NCI-H2196 (cell line): ENCODE results near the gene LRRC3.
"Not testable (repeated sequence)": the region's sequence is repeated elsewhere in the genome, so short reads cannot be mapped to it uniquely, and the experiment has no call there.

Experiments
- DNase-seq: peaks from one replicate; lab custom pipeline; 2025; ENCODE audit not compliant: unreplicated experiment; lab: John Stamatoyannopoulos, UW

LRRC3 gene, protein sequence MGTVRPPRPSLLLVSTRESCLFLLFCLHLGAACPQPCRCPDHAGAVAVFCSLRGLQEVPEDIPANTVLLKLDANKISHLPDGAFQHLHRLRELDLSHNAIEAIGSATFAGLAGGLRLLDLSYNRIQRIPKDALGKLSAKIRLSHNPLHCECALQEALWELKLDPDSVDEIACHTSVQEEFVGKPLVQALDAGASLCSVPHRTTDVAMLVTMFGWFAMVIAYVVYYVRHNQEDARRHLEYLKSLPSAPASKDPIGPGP

DNA sequence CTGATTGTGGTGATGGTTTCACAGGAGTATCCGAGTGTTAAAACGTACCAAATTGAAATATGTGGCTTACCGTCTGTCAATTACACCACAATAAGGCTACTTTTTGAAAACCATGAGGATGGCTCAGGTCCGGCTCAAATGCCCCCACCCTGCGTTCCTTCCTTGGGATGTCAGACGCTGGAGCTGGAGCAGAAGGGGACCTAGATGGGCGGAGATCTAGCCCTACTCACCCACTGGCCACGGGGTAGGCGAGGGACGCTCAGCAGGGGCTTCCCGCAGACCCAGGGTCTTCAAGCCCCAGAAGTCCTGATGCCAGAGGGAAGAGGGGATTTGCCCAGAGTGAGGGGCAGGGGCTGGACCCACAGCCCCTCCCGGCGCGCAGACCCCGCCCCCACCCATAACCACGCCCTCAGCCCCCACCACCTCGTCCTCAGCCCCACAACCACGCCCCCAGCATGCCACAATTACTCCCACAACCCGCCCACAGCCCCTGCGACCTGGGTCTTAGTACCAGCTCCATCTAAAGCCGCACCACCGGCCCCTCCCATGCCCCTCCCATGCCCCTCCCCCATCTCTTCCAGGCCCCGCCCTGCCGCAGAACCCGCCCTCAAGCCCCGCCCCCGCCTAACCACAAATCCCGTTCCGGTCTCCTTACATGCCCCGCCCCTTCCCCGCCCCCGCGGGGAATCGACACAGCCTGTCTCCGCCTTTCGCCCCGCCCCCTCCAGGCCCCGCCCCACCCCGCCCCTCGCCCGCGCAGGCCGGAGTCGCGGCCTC, at the start of gene LRRC3:
Gene LRRC3, plus strand, starts transcription at position 764 of the 777 bp plus-strand sequence. CDS start 1,135 bp downstream, outside the sequence.
- DNase-seq, result peak; percentile 79

DNA sequence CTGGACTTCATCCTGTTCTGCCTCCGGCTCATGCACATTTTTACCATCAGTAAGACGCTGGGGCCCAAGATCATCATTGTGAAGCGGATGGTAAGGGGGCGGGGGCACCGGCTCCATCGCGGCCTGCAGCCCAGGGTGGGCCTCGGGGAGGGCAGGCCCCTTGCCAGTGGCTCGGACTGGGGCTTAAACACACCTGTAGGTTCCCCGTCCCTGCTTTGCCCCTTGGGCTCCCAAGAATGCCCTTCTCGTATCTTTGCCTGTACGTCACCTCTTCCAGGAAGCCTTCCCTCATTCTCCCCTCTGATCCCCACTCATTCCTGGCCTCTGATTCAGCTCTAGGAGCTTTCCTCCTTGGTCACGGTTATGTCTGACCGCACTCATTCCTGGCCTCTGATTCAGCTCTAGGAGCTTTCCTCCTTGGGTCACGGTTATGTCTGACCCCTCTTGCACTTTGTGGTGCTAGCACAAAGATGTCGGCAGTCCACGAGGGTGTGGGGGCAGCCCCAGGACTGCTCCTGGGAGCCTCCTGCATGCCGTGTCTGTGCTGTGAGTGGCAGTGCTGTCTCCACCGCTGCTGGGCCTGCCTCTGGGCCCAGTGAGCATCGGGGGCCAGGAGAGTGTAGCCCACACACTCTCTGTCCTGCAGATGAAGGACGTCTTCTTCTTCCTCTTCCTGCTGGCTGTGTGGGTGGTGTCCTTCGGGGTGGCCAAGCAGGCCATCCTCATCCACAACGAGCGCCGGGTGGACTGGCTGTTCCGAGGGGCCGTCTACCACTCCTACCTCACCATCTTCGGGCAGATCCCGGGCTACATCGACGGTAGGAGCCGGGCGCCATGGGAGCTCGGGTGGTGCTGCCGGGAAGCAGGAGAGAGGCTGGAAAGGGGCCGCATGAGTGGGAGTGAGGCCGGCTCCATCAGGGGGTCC, 49.1 kb upstream of the LRRC3 start:
- DNase-seq, result no peak

DNA sequence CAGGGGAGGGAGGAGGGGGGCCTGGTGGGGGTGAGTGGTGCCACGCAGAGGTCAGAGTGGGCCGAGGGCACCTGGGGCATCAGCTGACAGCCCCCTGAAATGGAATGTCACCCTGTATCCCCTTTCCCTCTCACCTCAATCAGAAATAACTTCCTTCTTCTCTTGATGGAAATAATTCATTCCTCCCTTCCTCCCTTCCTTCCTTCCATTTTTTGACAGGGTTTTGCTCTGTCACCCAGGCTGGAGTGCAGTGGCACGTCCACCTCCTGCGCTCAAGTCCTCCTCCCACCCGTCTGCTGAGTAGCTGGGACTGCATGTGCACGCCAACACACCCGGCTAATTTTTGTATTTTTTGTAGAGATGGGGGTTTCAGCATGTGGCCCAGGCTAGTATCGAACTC, 48.4 kb upstream of the LRRC3 start:
- DNase-seq, result no peak

GRCh38 chr21:44407493-44407892, 47.8 kb upstream of the LRRC3 start:
- DNase-seq, result no peak

DNA sequence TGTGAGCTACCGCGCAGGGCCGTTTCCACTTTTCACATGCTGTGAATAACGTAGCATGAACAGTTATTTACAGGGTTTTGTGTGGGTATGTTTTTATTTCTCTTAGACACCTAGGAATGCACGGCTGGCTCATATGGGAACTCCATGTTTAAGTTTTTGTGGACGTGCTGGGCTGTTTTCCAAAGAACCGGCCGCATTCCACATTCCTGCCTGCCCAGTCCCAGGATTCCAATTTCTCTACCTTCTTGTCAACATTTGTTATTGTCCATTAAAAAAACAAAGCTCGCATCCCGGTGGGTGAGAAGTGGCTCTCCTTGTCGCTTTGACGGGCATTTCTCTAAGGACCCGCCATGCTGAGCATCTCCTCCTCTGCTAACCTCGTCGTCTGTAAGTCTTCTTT, 47.1 kb upstream of the LRRC3 start:
- DNase-seq, result no peak

GRCh38 chr21:44413566-44414290, 41.6 kb upstream of the LRRC3 start:
- DNase-seq, result no peak

GRCh38 chr21:44414291-44415072, 40.8 kb upstream of the LRRC3 start:
- DNase-seq, result no peak

DNA sequence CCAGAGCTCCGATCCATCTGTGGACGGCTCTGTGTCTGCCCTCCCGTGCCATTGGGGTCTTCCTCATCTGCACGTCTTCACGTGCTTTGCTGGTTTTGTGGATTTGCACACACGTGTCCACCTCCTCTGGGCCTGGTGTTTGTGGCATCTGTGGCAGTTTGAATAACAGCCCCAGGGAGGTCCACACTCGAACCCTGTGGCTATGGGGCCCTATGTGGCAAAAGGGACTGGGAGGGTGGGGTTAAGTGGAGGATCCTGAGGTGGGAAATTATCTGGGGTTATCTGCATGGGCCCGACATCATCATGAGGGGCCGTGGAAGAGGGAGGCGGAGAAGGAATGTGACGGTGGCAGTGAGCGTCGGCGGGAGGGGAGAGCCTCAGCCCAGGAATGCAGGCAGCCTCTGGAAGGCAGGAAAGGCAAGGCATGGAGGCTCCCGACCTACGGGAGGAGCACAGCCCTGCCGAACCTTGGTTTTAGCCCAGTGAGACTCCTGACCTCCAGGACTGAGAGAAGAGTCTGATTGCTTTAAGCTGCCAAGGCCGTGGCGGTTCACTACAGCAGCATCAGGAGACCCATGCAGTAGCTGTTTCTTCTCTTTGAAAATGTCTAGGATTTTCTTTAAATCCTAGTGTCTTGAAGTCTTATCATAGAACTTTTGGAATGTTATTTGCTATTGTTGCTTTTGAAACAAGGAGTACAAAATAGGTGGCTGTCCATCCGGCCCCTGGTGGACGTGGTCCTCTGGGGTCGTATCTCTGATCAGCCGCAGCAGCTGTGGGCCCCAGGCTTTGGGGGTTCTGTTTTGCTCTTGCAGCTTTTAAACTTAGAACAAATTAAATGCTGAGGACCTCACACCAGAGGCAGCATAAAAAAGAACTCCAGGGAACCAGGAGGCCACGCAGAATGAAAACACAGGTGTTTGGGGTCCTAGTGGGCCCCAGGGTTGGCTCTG, 40.0 kb upstream of the LRRC3 start:
- DNase-seq, result no peak

DNA sequence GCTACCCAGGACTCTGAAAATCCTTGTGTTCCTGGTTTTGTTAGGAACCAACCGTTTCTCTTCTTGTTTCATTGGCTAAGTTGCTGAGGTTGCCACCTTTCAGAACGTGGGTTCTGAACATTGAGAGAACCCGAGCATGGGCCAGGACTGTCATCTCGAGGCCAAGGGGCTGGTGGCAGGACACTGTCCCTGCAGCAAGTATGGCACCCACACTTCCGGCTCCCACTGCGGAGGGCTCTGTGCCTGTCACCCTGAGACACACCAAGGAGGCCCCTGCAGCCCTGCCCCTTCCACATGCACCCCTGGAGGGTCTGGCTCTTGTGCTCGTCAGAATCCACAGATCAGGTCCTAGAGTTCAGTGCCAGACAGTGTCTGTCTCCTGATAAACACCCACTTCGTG, 39.1 kb upstream of the LRRC3 start:
- DNase-seq, result no peak

DNA sequence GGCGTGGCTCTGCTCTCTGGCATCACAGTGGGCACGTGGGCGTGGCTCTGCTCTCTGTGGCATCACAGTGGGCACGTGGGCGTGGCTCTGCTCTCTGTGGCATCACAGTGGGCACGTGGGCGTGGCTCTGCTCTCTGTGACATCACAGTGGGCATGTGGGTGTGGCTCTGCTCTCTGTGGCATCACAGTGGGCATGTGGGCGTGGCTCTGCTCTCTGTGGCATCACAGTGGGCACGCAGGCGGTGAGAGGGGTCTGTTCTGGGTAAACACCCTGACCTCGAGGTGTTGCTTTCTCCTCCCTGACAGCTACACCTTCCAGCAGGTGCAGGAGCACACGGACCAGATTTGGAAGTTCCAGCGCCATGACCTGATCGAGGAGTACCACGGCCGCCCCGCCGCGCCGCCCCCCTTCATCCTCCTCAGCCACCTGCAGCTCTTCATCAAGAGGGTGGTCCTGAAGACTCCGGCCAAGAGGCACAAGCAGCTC, 37.6 kb upstream of the LRRC3 start:
- DNase-seq, result not testable (repeated sequence)

DNA sequence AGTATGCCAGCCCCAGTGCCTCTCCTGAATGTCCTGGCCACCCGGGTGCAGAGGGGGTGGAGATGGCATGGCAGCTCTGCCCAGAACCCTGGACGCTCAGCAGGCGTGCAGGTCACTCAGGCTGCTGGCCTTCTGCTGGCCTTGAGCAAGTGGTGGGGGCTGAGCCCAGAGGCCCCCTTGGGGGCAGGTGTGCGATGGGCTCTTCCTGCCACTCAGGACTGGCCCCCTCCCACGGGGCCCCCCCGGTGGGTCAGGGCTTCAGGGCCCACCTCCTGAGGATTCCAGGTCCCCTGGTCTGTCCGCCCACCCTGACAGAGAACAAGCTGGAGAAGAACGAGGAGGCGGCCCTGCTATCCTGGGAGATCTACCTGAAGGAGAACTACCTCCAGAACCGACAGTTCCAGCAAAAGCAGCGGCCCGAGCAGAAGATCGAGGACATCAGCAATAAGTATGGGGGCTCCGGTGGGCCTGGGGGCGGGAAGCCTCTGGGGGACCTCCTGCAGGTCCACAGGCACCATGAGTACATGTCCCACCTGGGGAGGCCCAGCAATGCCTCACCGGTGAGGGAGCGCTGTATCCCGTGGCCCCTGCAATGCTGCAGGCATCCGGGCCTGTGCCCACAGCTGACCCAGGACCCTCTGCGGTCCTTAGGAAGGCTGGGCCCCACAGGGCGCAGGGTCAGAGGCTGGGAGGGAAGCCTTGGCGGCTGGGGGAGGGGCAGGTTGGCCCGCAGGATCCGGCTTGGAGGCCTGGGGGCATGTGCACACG, 37.0 kb upstream of the LRRC3 start:
- DNase-seq, result no peak

- DNase-seq, result no peak
Measured at GRCh38 chr21:44418876-44419230, 36.5 kb upstream of the LRRC3 start.

- no peak for DNase-seq
Measured at GRCh38 chr21:44419679-44420078, 35.6 kb upstream of the LRRC3 start.

DNA sequence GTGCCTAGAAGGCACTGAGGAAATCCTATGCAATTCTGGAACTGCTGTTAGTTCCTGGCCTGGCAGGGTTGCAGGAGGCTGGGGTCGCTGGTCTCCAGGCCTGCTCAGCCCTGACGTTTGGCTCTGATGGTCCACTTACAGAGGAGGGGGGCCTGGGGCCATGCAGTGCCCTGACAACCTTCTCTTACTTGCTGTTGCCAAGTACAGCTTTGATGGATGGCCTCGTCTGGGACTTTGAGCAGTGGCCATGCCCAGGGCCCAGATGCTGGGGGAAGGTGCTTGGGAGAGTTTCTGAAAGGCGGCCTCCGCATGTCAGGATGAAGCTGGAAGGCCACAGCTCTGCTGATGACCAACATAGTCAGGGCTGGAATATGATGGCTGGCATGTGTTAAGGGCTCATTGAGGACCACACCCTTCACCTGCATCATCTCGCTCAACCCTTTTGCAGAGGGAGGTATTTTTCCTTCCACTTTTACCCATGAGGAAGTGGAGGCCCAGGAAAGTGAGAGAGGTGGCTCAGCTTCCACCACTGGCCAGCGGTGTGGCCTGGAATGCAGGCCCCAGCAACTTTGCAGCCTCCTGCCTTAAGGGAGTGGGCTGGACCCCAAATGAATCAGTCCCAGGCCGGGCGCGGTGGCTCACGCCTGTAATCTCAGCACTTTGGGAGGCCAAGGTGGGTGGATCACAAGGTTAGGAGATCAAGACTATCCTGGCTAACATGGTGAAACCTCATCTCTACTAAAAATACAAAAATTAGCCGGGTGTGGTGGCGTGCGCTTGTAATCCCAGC, 34.7 kb upstream of the LRRC3 start:
- DNase-seq, result no peak

DNA sequence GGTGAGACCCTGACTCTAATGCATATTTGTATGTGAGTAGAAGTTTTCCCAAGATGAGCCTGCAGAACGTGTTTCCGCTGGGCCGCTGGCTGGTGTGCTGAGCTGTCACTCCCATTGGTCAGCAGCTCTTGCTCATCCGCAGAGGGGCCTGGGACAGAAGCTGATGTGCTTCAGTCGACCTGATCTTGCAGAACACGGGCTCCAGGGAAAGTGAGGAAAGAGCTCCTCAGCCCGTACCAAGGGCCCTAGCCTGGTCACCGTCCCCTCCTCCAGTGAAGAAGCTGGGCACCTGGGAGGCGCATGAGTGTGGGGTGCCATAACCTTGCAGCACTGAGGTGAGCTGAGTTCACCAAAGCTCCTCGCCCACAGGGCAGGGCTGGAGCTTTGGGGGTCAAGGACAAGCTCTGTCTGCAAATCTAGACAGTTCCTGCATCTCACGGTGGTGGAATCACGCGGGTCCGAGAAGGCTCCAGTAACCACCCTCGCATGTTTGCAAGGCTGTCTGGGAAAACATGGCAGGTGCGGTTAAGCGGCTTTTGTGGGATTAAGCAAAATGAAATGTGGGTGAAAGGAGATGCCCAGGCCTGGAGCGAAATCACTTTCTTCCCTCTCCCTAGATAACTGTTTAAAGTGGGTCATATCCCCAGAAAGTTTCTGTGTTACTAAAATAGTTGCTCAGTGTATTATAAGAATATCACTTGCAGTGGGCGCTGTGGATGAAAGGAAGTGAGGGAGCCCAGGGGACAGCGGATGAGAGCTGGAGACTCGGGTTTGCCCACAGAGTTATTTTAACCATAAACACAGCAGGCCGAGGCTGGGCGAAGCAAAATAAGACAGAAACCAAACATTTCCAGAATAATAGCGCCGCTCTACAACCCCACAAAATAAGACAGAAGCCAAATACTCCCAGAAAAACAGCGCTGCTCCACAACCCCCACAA, 33.1 kb upstream of the LRRC3 start:
- DNase-seq, result no peak

DNA sequence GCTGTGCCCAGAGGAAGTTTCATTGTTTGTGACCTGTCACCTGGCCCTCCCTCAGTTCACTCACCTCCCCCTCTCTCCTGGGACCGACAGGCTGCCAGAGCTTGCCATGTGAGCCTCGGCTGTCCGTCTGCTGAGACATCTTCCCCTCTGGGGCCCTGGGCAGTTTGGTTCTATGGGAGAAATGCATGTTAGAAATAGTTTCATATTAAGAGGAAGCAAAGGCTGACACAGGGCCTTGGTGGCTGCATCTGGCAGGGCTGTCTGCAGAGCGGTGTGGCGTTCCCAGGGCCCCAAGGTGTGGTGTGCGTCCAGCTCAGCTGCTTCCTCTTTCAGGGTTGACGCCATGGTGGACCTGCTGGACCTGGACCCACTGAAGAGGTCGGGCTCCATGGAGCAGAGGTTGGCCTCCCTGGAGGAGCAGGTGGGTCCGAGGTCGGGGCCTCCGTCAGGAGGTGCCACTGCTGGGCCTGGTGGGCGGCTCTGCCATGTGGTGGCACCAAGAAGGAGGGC, 31.9 kb upstream of the LRRC3 start:
- no peak for DNase-seq
